Measurements from ENCODE around the gene TUBAL3.
"Not testable (repeated sequence)": the region's sequence is repeated elsewhere in the genome, so short reads cannot be mapped to it uniquely, and the experiment has no call there.

The TUBAL3 gene

GRCh38 chr10:5423771-5424170 lies 19.1 kb upstream of the TUBAL3 start:
- no peak for DNase-seq (ENCODE audit: low read depth)

GRCh38 chr10:5419466-5420094 lies 15.0 kb upstream of the TUBAL3 start:
- no peak for DNase-seq (ENCODE audit: low read depth)

GRCh38 chr10:5418584-5418983 lies 14.0 kb upstream of the TUBAL3 start:
- no peak for DNase-seq (ENCODE audit: low read depth)

GRCh38 chr10:5416981-5417380 lies 12.4 kb upstream of the TUBAL3 start:
- DNase-seq (ENCODE audit: low read depth): no peak

- DNase-seq (ENCODE audit: low read depth): no peak
Measured at GRCh38 chr10:5413012-5413938, 8.6 kb upstream of the TUBAL3 start.

GRCh38 chr10:5412277-5412941 lies 7.8 kb upstream of the TUBAL3 start, which contains the start of gene NET1:
TSS of gene NET1 (plus strand) at chr10:5412557. CDS start at chr10:5412693, 136 bp downstream.
- DNase-seq (ENCODE audit: low read depth): peak; percentile 63

GRCh38 chr10:5411941-5412276 lies 7.3 kb upstream of the TUBAL3 start:
- no peak for DNase-seq (ENCODE audit: low read depth)

GRCh38 chr10:5410787-5411186 lies 6.2 kb upstream of the TUBAL3 start:
- not testable (repeated sequence) for DNase-seq (ENCODE audit: low read depth)

GRCh38 chr10:5406918-5407317 lies 2.3 kb upstream of the TUBAL3 start:
- DNase-seq (ENCODE audit: low read depth): no peak

GRCh38 chr10:5402798-5403197 lies 1.8 kb downstream of the TUBAL3 start:
- no peak for DNase-seq (ENCODE audit: low read depth)

- no peak for DNase-seq (ENCODE audit: low read depth)
Measured at GRCh38 chr10:5400468-5401240, 4.0 kb downstream of the TUBAL3 start.

GRCh38 chr10:5399332-5399731 lies 5.3 kb downstream of the TUBAL3 start:
- no peak for DNase-seq (ENCODE audit: low read depth)

GRCh38 chr10:5396556-5397300 lies 7.9 kb downstream of the TUBAL3 start:
- no peak for DNase-seq (ENCODE audit: low read depth)

GRCh38 chr10:5395168-5395567 lies 9.5 kb downstream of the TUBAL3 start:
- DNase-seq (ENCODE audit: low read depth): no peak

GRCh38 chr10:5393529-5393928 lies 11.1 kb downstream of the TUBAL3 start:
- no peak for DNase-seq (ENCODE audit: low read depth)

GRCh38 chr10:5391790-5392189 lies 12.8 kb downstream of the TUBAL3 start:
- DNase-seq (ENCODE audit: low read depth): no peak

GRCh38 chr10:5390607-5391205 lies 13.9 kb downstream of the TUBAL3 start:
- DNase-seq (ENCODE audit: low read depth): no peak

GRCh38 chr10:5387169-5387568 lies 17.5 kb downstream of the TUBAL3 start:
- no peak for DNase-seq (ENCODE audit: low read depth)

- DNase-seq (ENCODE audit: low read depth): no peak
Measured at GRCh38 chr10:5385224-5385623, 19.4 kb downstream of the TUBAL3 start.

GRCh38 chr10:5381187-5381586 lies 23.4 kb downstream of the TUBAL3 start:
- no peak for DNase-seq (ENCODE audit: low read depth)

GRCh38 chr10:5380395-5380794 lies 24.2 kb downstream of the TUBAL3 start:
- DNase-seq (ENCODE audit: low read depth): not testable (repeated sequence)

Data from CMK (cell line).